K562 (cell line): ENCODE results near the gene TMEM121. TPM values are rescaled to one million over a fixed set of nuclear protein-coding genes. Genes with fewer than 3 reads are reported as not detected.

Experiments
- ATAC-seq: fragments of 200-7000 bp; cut with Tn5 transposase; 3 replicates; pipeline ENCODE4 v1.9.1; 2020; ENCODE audit warnings: moderate library complexity
- BruUV-seq: library from RNA; stranded (reverse); fragments of 400-500 nt; replicated peaks from 2 replicates; lab custom pipeline; 2021; lab: Mats Ljungman, UMichigan
- CTCF ChIA-PET: fragments of 300-600 bp; formaldehyde crosslinking; extraction: SDS; loops from one replicate; lab custom pipeline; 2021; ENCODE audit warnings: low intra/inter-chr PET ratio; lab: Yijun Ruan, JAX
- POLR2A ChIA-PET: fragments of 300-600, 350-650 bp; sonication (Branson Sonifier 250); formaldehyde crosslinking; extraction: SDS; loops from one replicate; lab custom pipeline; 2021; ENCODE audit warnings: antibody characterized with exemption, inconsistent platforms; lab: Yijun Ruan, JAX
- DNase-seq, 4 experiments: peaks; one replicate each; pipeline versions ENCODE4 v3.0.0 to v3.0.0-alpha.2; 2011 to 2018; ENCODE audit warnings: low spot score in 3 of 4, mixed read lengths in 3 of 4; ENCODE audit errors: extremely low read depth in 1 of 4
- FAIRE-seq: peaks from 2 replicates; lab custom pipeline; 2011; peaks lifted over from hg19 to GRCh38; lab: Jason Lieb, UNC
- H2AFZ ChIP-seq: 2 replicates; pipeline ENCODE4 v1.6.0; 2011; ENCODE audit warnings: low read depth, low read length, control low read depth, inconsistent platforms
- H3K27ac ChIP-seq: fragments of 200-600 bp; 3 replicates; pipeline ENCODE4 v1.8.0; 2011; ENCODE audit warnings: low read depth, mild to moderate bottlenecking, control low read depth, inconsistent platforms, low read length, moderate library complexity, mixed read lengths; ENCODE audit errors: extremely low read depth
- H3K27me3 ChIP-seq, 2 experiments: fragments of 300-600 bp in 1 of 2; 2 replicates in 1 of 2; 3 replicates in 1 of 2; pipeline versions ENCODE4 v1.6.0 to v1.8.0; 2011; ENCODE audit warnings: inconsistent platforms in 2 of 2, low read length in 2 of 2, mild to moderate bottlenecking in 1 of 2, mixed read lengths in 1 of 2, moderate library complexity in 1 of 2; ENCODE audit not compliant: control insufficient read depth in 2 of 2, insufficient read depth in 2 of 2
- H3K36me3 ChIP-seq: fragments of 300-600 bp; 3 replicates; pipeline ENCODE4 v1.8.0; 2011; ENCODE audit warnings: mild to moderate bottlenecking, low read length, inconsistent platforms; ENCODE audit not compliant: control insufficient read depth, insufficient read depth
- H3K4me1 ChIP-seq, 2 experiments: fragments of 200-600 bp in 1 of 2; replicated peaks in 1 of 2; 2 replicates in 1 of 2; 3 replicates in 1 of 2; pipeline versions ENCODE4 v1.5.1 to v1.8.0; 2011; ENCODE audit warnings: inconsistent platforms in 2 of 2, low read length in 2 of 2, mild to moderate bottlenecking in 1 of 2, mixed read lengths in 1 of 2, moderate library complexity in 1 of 2; ENCODE audit not compliant: control insufficient read depth in 2 of 2, insufficient read depth in 2 of 2
- H3K4me2 ChIP-seq: 2 replicates; pipeline ENCODE4 v1.6.1; 2011; ENCODE audit warnings: low read length, control low read depth, inconsistent platforms, mixed read lengths; ENCODE audit not compliant: insufficient read depth
- H3K4me3 ChIP-seq: fragments of 200-600 bp; sonication (generic), shearing (Covaris generic); 2 replicates; pipeline ENCODE4 v1.5.1; 2016; ENCODE audit warnings: control low read depth, inconsistent platforms
- H3K79me2 ChIP-seq: fragments of 200-600 bp; 3 replicates; pipeline ENCODE4 v1.8.0; 2011; ENCODE audit warnings: low read length, inconsistent platforms; ENCODE audit not compliant: control insufficient read depth, insufficient read depth
- H3K9ac ChIP-seq, 2 experiments: 2 replicates each; pipeline versions ENCODE4 v1.6.0 to v1.6.1; 2011; ENCODE audit warnings: low read depth in 2 of 2, low read length in 2 of 2, control low read depth in 1 of 2, inconsistent platforms in 1 of 2, mild to moderate bottlenecking in 1 of 2, mixed read lengths in 1 of 2; ENCODE audit not compliant: insufficient read depth in 1 of 2
- H3K9me1 ChIP-seq: one replicate; pipeline ENCODE4 v1.6.0; 2011; ENCODE audit warnings: inconsistent platforms, mild to moderate bottlenecking, low read length, moderate library complexity; ENCODE audit not compliant: control insufficient read depth, insufficient read depth
- H3K9me3 ChIP-seq: replicated peaks from 2 replicates; pipeline ENCODE4 v1.5.1; 2011; ENCODE audit warnings: low read depth, low read length, inconsistent platforms; ENCODE audit not compliant: control insufficient read depth, insufficient read depth
- H4K20me1 ChIP-seq: replicated peaks from 2 replicates; pipeline ENCODE4 v1.6.1; 2011; ENCODE audit warnings: low read length, inconsistent platforms, mixed read lengths; ENCODE audit not compliant: control insufficient read depth, insufficient read depth
- CTCF ChIP-seq, 3 experiments: IDR thresholded peaks in 2 of 3; conservative IDR thresholded peaks in 1 of 3; 2 replicates each; pipeline ENCODE4 v1.5.1; 2011 to 2012; ENCODE audit warnings: low read length in 3 of 3, mild to moderate bottlenecking in 3 of 3, control low read depth in 2 of 3, improper control_type of control experiment in 1 of 3, inconsistent platforms in 1 of 3, low read depth in 1 of 3, mixed read lengths in 1 of 3, moderate library complexity in 1 of 3; ENCODE audit not compliant: insufficient read depth in 2 of 3
- RAD21 ChIP-seq, 2 experiments: fragments of 250-450 bp in 1 of 2; fragments of 450-650 bp in 1 of 2; sonication (Bioruptor Pico) in 1 of 2; formaldehyde crosslinking in 1 of 2; IDR thresholded peaks in 1 of 2; conservative IDR thresholded peaks in 1 of 2; 2 replicates each; pipeline versions ENCODE4 v1.4.0 to v1.8.0; 2020 to 2022; ENCODE audit warnings: mild to moderate bottlenecking in 2 of 2, moderate library complexity in 1 of 2
- RB1 ChIP-seq: fragments of 450-650 bp; IDR thresholded peaks from 2 replicates; pipeline ENCODE4 v1.6.1; 2017; ENCODE audit warnings: low read depth, mild to moderate bottlenecking
- ZBTB7A ChIP-seq: IDR thresholded peaks from 2 replicates; pipeline ENCODE4 v1.6.1; 2011; ENCODE audit warnings: low read depth, mild to moderate bottlenecking, low read length, moderate library complexity, borderline replicate concordance; ENCODE audit not compliant: control insufficient read depth
- WGBS: fragments of 100-300 bp; shearing (Covaris generic); methylation state at CpG from one replicate; pipeline ENCODE4 v1.1.6; 2016; ENCODE audit warnings: low coverage, mixed read lengths; ENCODE audit not compliant: insufficient coverage; ENCODE audit errors: missing lambda C conversion rate; 5-methylcytosine and 5-hydroxymethylcytosine counted together
- in situ Hi-C: fragments of 300-500 bp; cut with MboI; formaldehyde crosslinking; loops from 4 replicates; pipeline ENCODE4 v1.15.0; 2018; ENCODE audit warnings: inconsistent platforms, mixed read lengths
- intact Hi-C: fragments of 100-400 bp; cut with micrococcal nuclease; formaldehyde crosslinking; loops from 2 replicates; pipeline ENCODE4 v1.14.2; 2022
- polyA plus RNA-seq, 8 experiments: library from polyadenylated mRNA; depleted of rRNA in 4 of 8; stranded (reverse) in 5 of 8; unstranded in 3 of 8; fragments of >200 nt; fragmentation: Nextera tagmentation in 2 of 8; fragmentation: Illumina TruSeq in 1 of 8; extraction: Ambion mirVana in 2 of 8; extraction: Trizol in 1 of 8; gene quantifications; 2 replicates each; pipeline versions ENCODE4 v1.2.1 to v1.2.3, GENCODE V29; 2011 to 2014; ENCODE audit warnings: inconsistent platforms in 1 of 8, missing spikeins in 1 of 8
- total RNA-seq, 7 experiments: library from RNA; depleted of rRNA in 6 of 7; stranded (reverse); fragments of >200 nt in 6 of 7; fragmentation: Illumina TruSeq in 2 of 7; extraction: Trizol in 2 of 7; gene quantifications; 2 replicates each; pipeline versions ENCODE4 v1.2.1 to v1.2.3, GENCODE V29; 2011 to 2021; ENCODE audit warnings: low replicate concordance in 1 of 7
- TF ChIP-seq, protein P1 (sequence below), 2 experiments: IDR thresholded peaks; 2 replicates each; pipeline ENCODE4 v1.6.1; 2012; ENCODE audit warnings: improper control_type of control experiment in 2 of 2, low read depth in 2 of 2, low read length in 2 of 2, borderline replicate concordance in 1 of 2
- TF ChIP-seq, protein P2 (sequence below), 2 experiments: IDR thresholded peaks; 2 replicates each; pipeline ENCODE4 v1.6.1; 2011; ENCODE audit warnings: borderline replicate concordance in 1 of 2, control low read depth in 1 of 2, low read depth in 1 of 2, low read length in 1 of 2, mild to moderate bottlenecking in 1 of 2, mixed read lengths in 1 of 2, moderate library complexity in 1 of 2; ENCODE audit not compliant: insufficient read depth in 1 of 2, insufficient read length in 1 of 2, poor library complexity in 1 of 2, severe bottlenecking in 1 of 2; ENCODE audit errors: extremely low read depth in 1 of 2

The TMEM121 gene
- total and polyA plus RNA-seq, 9 of the 15 experiments (the other 6 are each of a cell fraction or from before 2014, with no cell fraction given) = 0.31 to 0.36 TPM; not detected in 7

DNA sequence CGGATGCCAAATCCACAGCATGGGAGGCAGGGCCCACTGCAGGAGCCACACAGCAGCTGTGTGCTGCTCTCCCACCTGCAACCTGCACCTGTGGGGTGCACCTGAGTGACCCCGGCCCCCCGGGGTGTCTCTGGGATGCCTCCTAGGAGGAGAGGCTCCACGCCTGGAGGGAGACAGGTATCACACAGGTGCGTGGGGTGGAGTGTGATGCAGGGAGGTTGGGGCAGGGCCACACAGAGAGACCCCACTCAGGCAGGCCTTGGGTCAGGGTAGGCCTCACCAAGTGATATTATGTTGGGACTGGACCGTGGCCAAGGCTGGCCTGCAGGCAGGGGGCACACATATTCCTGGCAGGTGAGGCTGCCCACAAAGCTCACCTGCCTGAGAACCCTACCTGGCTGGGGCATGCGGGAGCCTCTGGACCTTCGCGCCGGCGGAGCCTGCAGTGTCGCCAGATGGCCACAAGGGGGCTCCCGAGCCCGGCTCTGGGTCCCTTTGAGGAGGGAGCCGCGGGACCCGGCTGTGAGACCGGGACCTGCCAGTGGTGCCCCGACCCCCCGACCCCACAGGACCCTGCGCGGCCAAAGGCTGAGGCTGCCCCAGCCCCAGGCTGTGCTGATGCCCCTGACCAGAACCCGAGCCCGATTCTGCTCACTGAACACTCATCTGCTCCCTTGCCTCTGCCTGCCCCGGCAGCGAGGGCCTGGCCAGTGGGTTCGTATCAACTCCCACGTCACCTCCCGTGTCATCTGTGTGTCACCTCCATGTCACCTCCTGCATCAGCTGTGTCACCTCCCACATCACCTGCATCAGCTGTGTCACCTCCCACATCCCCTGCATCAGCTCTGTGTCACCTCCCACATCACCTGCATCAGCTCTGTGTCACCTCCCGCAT lies 11.4 kb downstream of the TMEM121 start:
- no peaks in the 10 kb centered on the region for H3K36me3 ChIP-seq
- no peak overlapping the region for H2AFZ ChIP-seq
- H3K4me2 ChIP-seq = no peak overlapping the region
- peak; percentile 95 for ATAC-seq
- intact Hi-C loops = no loop called here
- ChIA-PET CTCF (no interaction called here), POLR2A (interaction anchor here (1.1 kb wide), 1 partner anchor 167 kb away, joined by 3 read pairs; no protein-coding TSS in a partner anchor)
- BruUV-seq = no TSS peak
- no peaks in the 10 kb centered on the region for H4K20me1 ChIP-seq
- WGBS = 2% methylated on average over 9 of the region's 30 CpGs
- in situ Hi-C loops = no loop called here
- TF ChIP-seq, protein P1, sequence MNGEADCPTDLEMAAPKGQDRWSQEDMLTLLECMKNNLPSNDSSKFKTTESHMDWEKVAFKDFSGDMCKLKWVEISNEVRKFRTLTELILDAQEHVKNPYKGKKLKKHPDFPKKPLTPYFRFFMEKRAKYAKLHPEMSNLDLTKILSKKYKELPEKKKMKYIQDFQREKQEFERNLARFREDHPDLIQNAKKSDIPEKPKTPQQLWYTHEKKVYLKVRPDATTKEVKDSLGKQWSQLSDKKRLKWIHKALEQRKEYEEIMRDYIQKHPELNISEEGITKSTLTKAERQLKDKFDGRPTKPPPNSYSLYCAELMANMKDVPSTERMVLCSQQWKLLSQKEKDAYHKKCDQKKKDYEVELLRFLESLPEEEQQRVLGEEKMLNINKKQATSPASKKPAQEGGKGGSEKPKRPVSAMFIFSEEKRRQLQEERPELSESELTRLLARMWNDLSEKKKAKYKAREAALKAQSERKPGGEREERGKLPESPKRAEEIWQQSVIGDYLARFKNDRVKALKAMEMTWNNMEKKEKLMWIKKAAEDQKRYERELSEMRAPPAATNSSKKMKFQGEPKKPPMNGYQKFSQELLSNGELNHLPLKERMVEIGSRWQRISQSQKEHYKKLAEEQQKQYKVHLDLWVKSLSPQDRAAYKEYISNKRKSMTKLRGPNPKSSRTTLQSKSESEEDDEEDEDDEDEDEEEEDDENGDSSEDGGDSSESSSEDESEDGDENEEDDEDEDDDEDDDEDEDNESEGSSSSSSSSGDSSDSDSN (IDR thresholded peaks at IDR 0.05; ENCODE audit: borderline replicate concordance in 1 of 2, low read depth in 2 of 2, low read length in 2 of 2) = no peak
- TF ChIP-seq RAD21 (CRISPR knock-in tag; conservative IDR thresholded peaks at IDR 0.05 in 1 of 2, IDR thresholded peaks at IDR 0.05 in 1 of 2) (peak in 1 of 2 experiments; percentile 46; a peak in 3 of 4 replicates), CTCF (IDR thresholded peaks at IDR 0.05 in 2 of 3, conservative IDR thresholded peaks at IDR 0.05 in 1 of 3; ENCODE audit: insufficient read depth in 2 of 3, low read depth in 1 of 3, low read length in 3 of 3) (peak; percentile 65 to 79 (median 75)), ZBTB7A (0 out of 2 replicates have a peak, but pooled peaks have one; percentile 26), RB1 (0 out of 2 replicates have a peak, but pooled peaks have one; percentile 28)
- TF ChIP-seq, protein P2, sequence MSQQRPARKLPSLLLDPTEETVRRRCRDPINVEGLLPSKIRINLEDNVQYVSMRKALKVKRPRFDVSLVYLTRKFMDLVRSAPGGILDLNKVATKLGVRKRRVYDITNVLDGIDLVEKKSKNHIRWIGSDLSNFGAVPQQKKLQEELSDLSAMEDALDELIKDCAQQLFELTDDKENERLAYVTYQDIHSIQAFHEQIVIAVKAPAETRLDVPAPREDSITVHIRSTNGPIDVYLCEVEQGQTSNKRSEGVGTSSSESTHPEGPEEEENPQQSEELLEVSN (IDR thresholded peaks at IDR 0.05; ENCODE audit: borderline replicate concordance in 1 of 2, extremely low read depth in 1 of 2, insufficient read depth in 1 of 2, insufficient read length in 1 of 2, low read depth in 1 of 2, low read length in 1 of 2, poor library complexity in 1 of 2, severe bottlenecking in 1 of 2) = no peak
- peaks cover 6 to 66% of the 10 kb centered on the region in 2 experiments; a peak in 3 of 5 replicates for H3K27me3 ChIP-seq
- peaks cover 0 to 23% of the 10 kb centered on the region in 2 experiments; a peak in 2 of 5 replicates for H3K4me1 ChIP-seq
- no peaks in the 10 kb centered on the region for H3K9me1 ChIP-seq
- H3K27ac ChIP-seq = no peak overlapping the region
- H3K4me3 ChIP-seq = no peak overlapping the region
- peak; percentile 60 to 79 (median 76) for DNase-seq
- H3K79me2 ChIP-seq = no peaks in the 10 kb centered on the region
- H3K9ac ChIP-seq = no peak overlapping the region; a peak in 1 of 4 replicates
- no peaks in the 10 kb centered on the region for H3K9me3 ChIP-seq
- FAIRE-seq = no peak
